Calu3 (cell line): Measurements from ENCODE around the gene FASTK. TPM values are rescaled to one million over a fixed set of nuclear protein-coding genes. Genes with fewer than 3 reads are reported as not detected.
A peak's percentile ranks its signal among the peaks of the same experiment; 100 is the strongest.

Source experiments
- BruUV-seq: library from RNA; stranded (reverse); fragments of 400-500 nt; replicated peaks from 2 replicates; lab custom pipeline; 2021; lab: Mats Ljungman, UMichigan
- CTCF ChIA-PET: fragments of 300-600 bp; sonication (Branson Sonifier 250); formaldehyde crosslinking; loops from one replicate; lab custom pipeline; 2022; ENCODE audit warnings: antibody characterized with exemption; lab: Charles Lee
- DNase-seq: peaks from one replicate; pipeline ENCODE4 v3.0.0; 2022
- H3K27ac Mint-ChIP-seq: one replicate; pipeline ENCODE4 v1.8.0; 2022; ENCODE audit warnings: mixed read lengths; ENCODE audit not compliant: unreplicated experiment
- H3K27me3 Mint-ChIP-seq: one replicate; pipeline ENCODE4 v1.8.0; 2022; ENCODE audit warnings: mixed read lengths; ENCODE audit not compliant: unreplicated experiment
- H3K36me3 Mint-ChIP-seq: one replicate; pipeline ENCODE4 v1.8.0; 2022; ENCODE audit warnings: mild to moderate bottlenecking, moderate library complexity, mixed read lengths; ENCODE audit not compliant: insufficient read depth, unreplicated experiment
- H3K4me1 Mint-ChIP-seq: one replicate; pipeline ENCODE4 v1.8.0; 2022; ENCODE audit warnings: mild to moderate bottlenecking, low read depth, mixed read lengths; ENCODE audit not compliant: unreplicated experiment
- H3K4me3 Mint-ChIP-seq: one replicate; pipeline ENCODE4 v1.8.0; 2022; ENCODE audit warnings: mild to moderate bottlenecking, low read depth, moderate library complexity, mixed read lengths; ENCODE audit not compliant: unreplicated experiment
- H3K9me3 Mint-ChIP-seq: one replicate; pipeline ENCODE4 v1.8.0; 2022; ENCODE audit warnings: low read depth, mixed read lengths; ENCODE audit not compliant: unreplicated experiment
- intact Hi-C: fragments of 100-400 bp; cut with micrococcal nuclease; formaldehyde crosslinking; loops from one replicate; pipeline ENCODE4 v1.10.0; 2022; ENCODE audit not compliant: unreplicated experiment
- total RNA-seq: library from RNA; stranded (reverse); gene quantifications from 2 replicates; pipeline ENCODE4 v1.2.3, GENCODE V29; 2022
- TF ChIP-seq, protein P1 (sequence below): fragments of 200-600 bp; IDR thresholded peaks from one replicate; pipeline ENCODE4 v1.8.0; 2022; ENCODE audit warnings: antibody characterized with exemption; ENCODE audit not compliant: unreplicated experiment

FASTK gene
- total RNA-seq, 1 experiment from 2014 or later = 113 TPM

DNA sequence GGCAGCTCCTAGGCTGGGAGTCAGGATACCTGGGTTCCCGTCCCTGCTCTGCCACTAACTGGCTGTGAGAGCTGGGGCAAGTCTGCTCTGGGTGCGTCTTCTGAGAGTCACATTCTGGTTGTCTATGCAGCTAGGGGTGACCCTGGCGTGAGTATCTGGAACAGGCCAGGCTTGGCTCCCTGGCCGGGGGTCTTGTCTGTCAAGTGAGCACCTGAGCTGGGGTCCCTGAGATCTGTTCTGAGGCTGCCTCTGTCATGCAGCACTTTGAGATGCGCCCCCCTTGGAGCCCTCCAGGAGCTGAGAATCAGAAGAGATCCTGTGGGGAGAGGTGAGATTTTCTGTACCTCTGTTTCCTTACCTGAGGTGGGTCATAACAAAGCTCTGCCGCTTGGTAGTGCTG lies 13.1 kb upstream of the FASTK start:
- intact Hi-C loops = no loop called here
- peaks cover 21% of the 10 kb centered on the region for H3K36me3 Mint-ChIP-seq

DNA sequence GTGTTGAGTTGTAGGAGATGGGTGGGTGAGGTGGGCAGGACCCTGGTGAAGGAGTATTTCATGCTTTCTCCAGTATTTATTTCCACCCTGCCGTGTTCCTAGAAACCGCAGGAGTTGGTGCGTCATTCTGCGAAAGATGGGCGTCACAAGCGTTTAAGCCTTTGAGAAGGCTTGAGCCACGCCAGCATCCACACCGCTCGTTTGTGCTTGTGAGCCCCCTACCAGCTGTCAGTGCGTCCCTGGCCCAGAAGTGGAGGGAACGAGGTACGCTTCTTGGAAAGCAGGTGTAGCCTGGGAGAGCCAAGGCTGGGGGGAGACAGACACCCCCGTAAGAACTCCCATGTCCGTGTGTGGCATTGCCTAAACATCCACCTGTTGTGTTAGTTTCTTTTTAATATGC lies 11.4 kb upstream of the FASTK start:
- intact Hi-C loops = no loop called here
- Mint-ChIP-seq H3K4me3 (no peak overlapping the region), H3K9me3 (no peaks in the 10 kb centered on the region), H3K36me3 (peaks cover 34% of the 10 kb centered on the region), H3K27ac (no peak overlapping the region), H3K27me3 (no peaks in the 10 kb centered on the region), H3K4me1 (peaks cover 23% of the 10 kb centered on the region)
- DNase-seq = no peak
- BruUV-seq = no TSS peak
- CTCF ChIA-PET = no interaction called here
- TF ChIP-seq, protein P1, sequence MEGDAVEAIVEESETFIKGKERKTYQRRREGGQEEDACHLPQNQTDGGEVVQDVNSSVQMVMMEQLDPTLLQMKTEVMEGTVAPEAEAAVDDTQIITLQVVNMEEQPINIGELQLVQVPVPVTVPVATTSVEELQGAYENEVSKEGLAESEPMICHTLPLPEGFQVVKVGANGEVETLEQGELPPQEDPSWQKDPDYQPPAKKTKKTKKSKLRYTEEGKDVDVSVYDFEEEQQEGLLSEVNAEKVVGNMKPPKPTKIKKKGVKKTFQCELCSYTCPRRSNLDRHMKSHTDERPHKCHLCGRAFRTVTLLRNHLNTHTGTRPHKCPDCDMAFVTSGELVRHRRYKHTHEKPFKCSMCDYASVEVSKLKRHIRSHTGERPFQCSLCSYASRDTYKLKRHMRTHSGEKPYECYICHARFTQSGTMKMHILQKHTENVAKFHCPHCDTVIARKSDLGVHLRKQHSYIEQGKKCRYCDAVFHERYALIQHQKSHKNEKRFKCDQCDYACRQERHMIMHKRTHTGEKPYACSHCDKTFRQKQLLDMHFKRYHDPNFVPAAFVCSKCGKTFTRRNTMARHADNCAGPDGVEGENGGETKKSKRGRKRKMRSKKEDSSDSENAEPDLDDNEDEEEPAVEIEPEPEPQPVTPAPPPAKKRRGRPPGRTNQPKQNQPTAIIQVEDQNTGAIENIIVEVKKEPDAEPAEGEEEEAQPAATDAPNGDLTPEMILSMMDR = no peak

More for the DNA sequence above, 13.1 kb upstream of the FASTK start:
- Mint-ChIP-seq H3K27me3 (no peaks in the 10 kb centered on the region), H3K9me3 (no peaks in the 10 kb centered on the region), H3K27ac (no peak overlapping the region), H3K4me1 (peaks cover 23% of the 10 kb centered on the region), H3K4me3 (no peak overlapping the region)
- TF ChIP-seq, protein P1 = no peak
- CTCF ChIA-PET = no interaction called here
- BruUV-seq = no TSS peak
- DNase-seq = no peak

DNA sequence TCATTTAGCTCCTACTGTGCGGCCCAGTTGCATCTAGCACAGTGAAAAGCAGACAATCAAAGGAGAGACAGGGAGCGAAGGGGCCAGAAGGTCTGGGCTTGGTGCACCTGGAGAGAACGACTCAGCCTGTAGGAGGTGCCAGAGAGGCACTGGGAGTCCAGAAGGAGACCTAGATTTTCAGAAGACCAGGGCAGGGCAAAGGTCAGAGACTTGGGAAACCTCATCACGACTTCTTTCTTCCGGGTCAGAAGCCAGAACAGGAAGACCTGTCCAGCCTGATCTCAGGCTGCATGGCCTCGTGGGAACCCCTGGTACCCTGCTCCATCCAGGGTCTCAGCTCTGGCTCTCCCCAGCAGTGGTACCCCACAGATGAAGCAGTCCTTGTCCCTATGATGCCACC lies 10.8 kb upstream of the FASTK start:
- TF ChIP-seq, protein P1 = peak; percentile 27
- Mint-ChIP-seq H3K4me1 (peaks cover 23% of the 10 kb centered on the region), H3K36me3 (peaks cover 36% of the 10 kb centered on the region), H3K27me3 (no peaks in the 10 kb centered on the region), H3K9me3 (no peaks in the 10 kb centered on the region), H3K4me3 (no peak overlapping the region), H3K27ac (no peak overlapping the region)
- CTCF ChIA-PET = no interaction called here
- no peak for DNase-seq
- BruUV-seq = no TSS peak
- intact Hi-C loops = no loop called here

DNA sequence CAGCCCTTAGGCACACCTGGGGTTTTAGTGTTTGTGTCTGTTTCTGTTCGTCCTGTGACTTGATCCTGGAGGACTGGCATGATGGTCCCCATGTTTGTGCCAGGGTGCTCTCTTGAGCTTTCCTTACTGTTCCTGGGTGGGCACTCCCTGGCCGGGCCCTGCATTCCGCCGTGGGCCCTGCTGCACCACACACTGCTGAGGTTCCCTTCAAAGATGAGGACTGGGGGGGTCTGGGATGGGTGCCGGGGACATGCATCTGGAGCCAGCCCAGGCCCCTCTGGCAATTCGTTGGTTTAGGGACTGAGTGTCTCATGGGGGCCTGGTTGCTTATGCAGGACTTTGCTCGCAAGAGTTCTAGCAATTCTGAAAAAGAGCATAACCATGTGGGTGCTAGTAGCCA lies 10.4 kb upstream of the FASTK start:
- TF ChIP-seq, protein P1 = no peak
- Mint-ChIP-seq H3K4me3 (no peak overlapping the region), H3K27me3 (no peaks in the 10 kb centered on the region), H3K9me3 (no peaks in the 10 kb centered on the region), H3K4me1 (peaks cover 23% of the 10 kb centered on the region), H3K27ac (no peak overlapping the region), H3K36me3 (peaks cover 37% of the 10 kb centered on the region)
- intact Hi-C loops = no loop called here
- DNase-seq = no peak
- BruUV-seq = no TSS peak
- CTCF ChIA-PET = no interaction called here
